Body of pancreas (tissue), 4 donors: ENCODE data around the gene NOL11. TPM values are rescaled to one million over a fixed set of nuclear protein-coding genes. Genes with fewer than 3 reads are reported as not detected.

ENCODE experiments used
- ATAC-seq: fragments of 150-250 bp; one replicate; pipeline ENCODE4 v1.9.1; 2016
- DNase-seq, 4 donors: peaks; one replicate each; pipeline ENCODE4 v3.0.0-alpha.2; 2019
- H3K27ac ChIP-seq, 4 donors: fragments of 200-600 bp; sonication (generic); 1 replicate in 3 of 4; 2 replicates in 1 of 4; pipeline versions ENCODE4 v1.5.1 to v1.6.1; 2016 to 2019; ENCODE audit warnings: mild to moderate bottlenecking in 1 of 4, mixed read lengths in 1 of 4, moderate library complexity in 1 of 4
- H3K27me3 ChIP-seq, 2 donors: fragments of 200-600 bp; sonication (generic); one replicate each; pipeline ENCODE4 v1.6.0; 2016; ENCODE audit warnings: mild to moderate bottlenecking in 1 of 2
- H3K36me3 ChIP-seq, 2 donors: fragments of 200-600 bp; sonication (generic); replicated peaks in 1 of 2; 2 replicates each; pipeline ENCODE4 v1.5.1; 2016; ENCODE audit warnings: low read depth in 2 of 2; ENCODE audit not compliant: insufficient read depth in 1 of 2
- H3K4me1 ChIP-seq: fragments of 200-600 bp; sonication (generic); one replicate; pipeline ENCODE4 v1.6.0; 2016
- H3K4me3 ChIP-seq, 2 donors: fragments of 200-600 bp; sonication (generic); 1 replicate in 1 of 2; 2 replicates in 1 of 2; pipeline ENCODE4 v1.5.1; 2016 to 2019
- H3K9me3 ChIP-seq, 3 donors: fragments of 200-600 bp; sonication (generic); 1 replicate in 2 of 3; 2 replicates in 1 of 3; pipeline ENCODE4 v1.5.1; 2016
- CTCF ChIP-seq, 7 experiments: fragments of 450-650 bp in 4 of 7; fragments of 200-600 bp in 3 of 7; sonication (generic) in 3 of 7; IDR thresholded peaks; one replicate each; pipeline ENCODE4 v1.5.1; 2016 to 2019; ENCODE audit warnings: antibody characterized with exemption in 7 of 7
- POLR2A ChIP-seq, 3 donors: fragments of 450-650 bp; IDR thresholded peaks; one replicate each; pipeline ENCODE4 v1.6.1; 2016; ENCODE audit warnings: antibody characterized with exemption in 3 of 3, mild to moderate bottlenecking in 2 of 3
- WGBS, 2 donors: methylation state at CpG; one replicate each; pipeline ENCODE4 v1.1.5; 2017; 5-methylcytosine and 5-hydroxymethylcytosine counted together
- intact Hi-C: fragments of 100-400 bp; cut with DNase I; formaldehyde crosslinking; loops from one replicate; pipeline ENCODE4 v1.15.1; 2023
- total RNA-seq, 2 donors: library from RNA; depleted of rRNA; stranded (reverse); fragments of >200 nt; gene quantifications; one replicate each; pipeline ENCODE4 v1.1.0, GENCODE V29; 2016

The NOL11 gene
- total RNA-seq, 2 donors from 2014 or later, result 15.0 to 15.8 TPM

GRCh38 chr17:67733449-67733848, 15.7 kb downstream of the NOL11 start:
- Histone ChIP-seq H3K9me3 (no peaks in the 10 kb centered on the region), H3K4me3 (no peak overlapping the region), H3K36me3 (peaks cover 8 to 34% of the 10 kb centered on the region in 2 donors), H3K4me1 (no peaks in the 10 kb centered on the region), H3K27me3 (no peaks in the 10 kb centered on the region), H3K27ac (no peak overlapping the region)
- DNase-seq, result no peak
- intact Hi-C loops, result no loop called here
- TF ChIP-seq CTCF (IDR thresholded peaks at IDR 0.05) (no peak), POLR2A (IDR thresholded peaks at IDR 0.05) (no peak)
- no peak for ATAC-seq
- WGBS, 2 donors, result 67 to 83% methylated on average over 2 of the region's 2 CpGs

DNA sequence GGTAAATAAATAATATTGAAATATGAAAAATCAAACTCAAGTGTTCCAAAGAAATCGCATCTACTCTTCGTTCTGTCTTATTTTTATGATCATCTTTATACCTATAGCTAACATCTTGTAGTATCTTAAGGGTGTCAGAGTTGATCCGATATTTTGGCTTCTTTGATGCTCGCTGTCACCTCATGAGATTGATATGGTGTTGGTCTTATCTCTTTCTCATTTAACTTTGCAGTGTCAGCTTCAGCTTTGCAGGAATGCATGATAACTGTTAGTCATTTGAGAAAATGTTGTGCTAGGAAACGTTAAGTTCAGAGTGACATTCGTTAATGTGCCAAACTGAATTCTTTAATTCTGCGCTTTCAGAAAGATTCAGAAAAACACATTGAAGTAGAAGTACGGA, 19.4 kb downstream of the NOL11 start:
- no peak overlapping the region for H3K27ac ChIP-seq
- no peak for ATAC-seq
- no peaks in the 10 kb centered on the region for H3K4me1 ChIP-seq
- no peak for DNase-seq
- no peak for TF ChIP-seq CTCF (IDR thresholded peaks at IDR 0.05)
- no peak for TF ChIP-seq POLR2A (IDR thresholded peaks at IDR 0.05)
- no peaks in the 10 kb centered on the region for H3K9me3 ChIP-seq
- intact Hi-C loops, result no loop called here
- no peak overlapping the region for H3K4me3 ChIP-seq
- H3K36me3 ChIP-seq, result peaks cover 17 to 41% of the 10 kb centered on the region in 2 donors
- no peaks in the 10 kb centered on the region for H3K27me3 ChIP-seq
- WGBS, 2 donors, result 79 to 80% methylated on average over 8 of the region's 8 CpGs

DNA sequence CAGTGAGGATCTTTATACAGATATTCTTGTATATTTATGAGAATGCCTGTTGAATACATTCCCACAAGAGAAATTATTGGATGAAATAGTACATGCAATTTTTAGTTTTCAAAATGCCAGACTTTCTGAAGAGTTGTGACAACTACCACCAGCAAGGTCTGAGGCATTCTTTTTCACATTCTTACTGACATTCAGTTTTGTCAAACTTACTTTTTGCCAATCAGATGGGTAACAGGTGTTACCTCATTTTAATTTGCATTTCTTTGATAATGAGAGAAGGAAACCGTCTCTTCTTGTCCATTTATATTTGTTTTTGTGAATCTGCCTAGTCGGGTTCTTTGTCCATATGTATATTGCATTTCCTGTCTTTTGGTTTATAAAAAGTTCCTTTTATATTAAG, 24.3 kb downstream of the NOL11 start:
- Histone ChIP-seq H3K4me1 (no peaks in the 10 kb centered on the region), H3K27ac (no peak overlapping the region), H3K36me3 (peaks cover 9 to 43% of the 10 kb centered on the region in 2 donors), H3K4me3 (no peak overlapping the region), H3K9me3 (no peaks in the 10 kb centered on the region), H3K27me3 (no peaks in the 10 kb centered on the region)
- 79 to 92% methylated on average over 2 of the region's 2 CpGs for WGBS, 2 donors
- no peak for ATAC-seq
- no peak for TF ChIP-seq CTCF (IDR thresholded peaks at IDR 0.05)
- no peak for TF ChIP-seq POLR2A (IDR thresholded peaks at IDR 0.05)
- DNase-seq, result no peak
- intact Hi-C loops, result no loop called here

GRCh38 chr17:67746704-67747571, 29.2 kb downstream of the NOL11 start:
- DNase-seq, result no peak
- Histone ChIP-seq H3K4me1 (no peaks in the 10 kb centered on the region), H3K27ac (no peak overlapping the region), H3K4me3 (no peak overlapping the region), H3K27me3 (no peaks in the 10 kb centered on the region), H3K36me3 (peaks cover 0 to 30% of the 10 kb centered on the region in 2 donors), H3K9me3 (no peaks in the 10 kb centered on the region)
- WGBS, 2 donors, result 79% methylated on average over 14 of the region's 14 CpGs
- TF ChIP-seq CTCF (IDR thresholded peaks at IDR 0.05), result no peak
- no peak for TF ChIP-seq POLR2A (IDR thresholded peaks at IDR 0.05)
- intact Hi-C loops, result no loop called here
- ATAC-seq, result no peak
